GM10266 (cell line): ENCODE results near the gene SIMC1.
A peak's percentile ranks its signal among the peaks of the same experiment; 100 is the strongest.
"Not testable (repeated sequence)": the region's sequence is repeated elsewhere in the genome, so short reads cannot be mapped to it uniquely, and the experiment has no call there.

Experiments used
- DNase-seq: peaks from one replicate; pipeline ENCODE4 v3.0.0; 2012; ENCODE audit errors: extremely low spot score
- TF ChIP-seq, protein P1 (sequence below): IDR thresholded peaks from 2 replicates; pipeline ENCODE4 v1.5.1; 2012; ENCODE audit warnings: mild to moderate bottlenecking, low read depth; ENCODE audit not compliant: control insufficient read depth, insufficient read depth; ENCODE audit errors: missing control alignments

The SIMC1 gene

GRCh38 chr5:176198991-176199733 lies 39.1 kb upstream of the SIMC1 start:
- DNase-seq = not testable (repeated sequence)

- not testable (repeated sequence) for DNase-seq
These were observed 38.3 kb upstream of the SIMC1 start for GRCh38 chr5:176199803-176200399.

GRCh38 chr5:176201811-176202210 lies 36.4 kb upstream of the SIMC1 start:
- TF ChIP-seq, protein P1, sequence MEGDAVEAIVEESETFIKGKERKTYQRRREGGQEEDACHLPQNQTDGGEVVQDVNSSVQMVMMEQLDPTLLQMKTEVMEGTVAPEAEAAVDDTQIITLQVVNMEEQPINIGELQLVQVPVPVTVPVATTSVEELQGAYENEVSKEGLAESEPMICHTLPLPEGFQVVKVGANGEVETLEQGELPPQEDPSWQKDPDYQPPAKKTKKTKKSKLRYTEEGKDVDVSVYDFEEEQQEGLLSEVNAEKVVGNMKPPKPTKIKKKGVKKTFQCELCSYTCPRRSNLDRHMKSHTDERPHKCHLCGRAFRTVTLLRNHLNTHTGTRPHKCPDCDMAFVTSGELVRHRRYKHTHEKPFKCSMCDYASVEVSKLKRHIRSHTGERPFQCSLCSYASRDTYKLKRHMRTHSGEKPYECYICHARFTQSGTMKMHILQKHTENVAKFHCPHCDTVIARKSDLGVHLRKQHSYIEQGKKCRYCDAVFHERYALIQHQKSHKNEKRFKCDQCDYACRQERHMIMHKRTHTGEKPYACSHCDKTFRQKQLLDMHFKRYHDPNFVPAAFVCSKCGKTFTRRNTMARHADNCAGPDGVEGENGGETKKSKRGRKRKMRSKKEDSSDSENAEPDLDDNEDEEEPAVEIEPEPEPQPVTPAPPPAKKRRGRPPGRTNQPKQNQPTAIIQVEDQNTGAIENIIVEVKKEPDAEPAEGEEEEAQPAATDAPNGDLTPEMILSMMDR = no peak
- no peak for DNase-seq

DNA sequence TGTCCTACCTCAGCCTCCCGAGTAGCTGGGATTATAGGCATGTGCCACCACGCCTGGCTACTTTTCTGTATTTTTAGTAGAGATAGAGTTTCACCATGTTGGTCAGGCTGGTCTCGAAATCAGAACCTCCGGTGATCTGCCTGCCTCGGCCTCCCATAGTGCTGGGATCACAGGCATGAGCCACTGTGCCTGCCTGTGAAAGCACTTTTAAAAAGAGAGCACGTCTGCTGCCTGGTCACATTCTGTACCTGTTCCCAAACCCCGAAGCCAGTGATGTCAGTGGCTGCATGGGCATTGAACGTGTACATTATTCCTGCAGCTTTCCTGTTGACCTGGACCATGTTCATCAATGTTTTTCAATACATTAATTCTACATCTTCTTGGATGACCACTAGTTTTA lies 35.1 kb upstream of the SIMC1 start:
- no peak for DNase-seq
- TF ChIP-seq, protein P1 = no peak

- not testable (repeated sequence) for DNase-seq
These were observed 34.7 kb upstream of the SIMC1 start for GRCh38 chr5:176203535-176203934.

DNA sequence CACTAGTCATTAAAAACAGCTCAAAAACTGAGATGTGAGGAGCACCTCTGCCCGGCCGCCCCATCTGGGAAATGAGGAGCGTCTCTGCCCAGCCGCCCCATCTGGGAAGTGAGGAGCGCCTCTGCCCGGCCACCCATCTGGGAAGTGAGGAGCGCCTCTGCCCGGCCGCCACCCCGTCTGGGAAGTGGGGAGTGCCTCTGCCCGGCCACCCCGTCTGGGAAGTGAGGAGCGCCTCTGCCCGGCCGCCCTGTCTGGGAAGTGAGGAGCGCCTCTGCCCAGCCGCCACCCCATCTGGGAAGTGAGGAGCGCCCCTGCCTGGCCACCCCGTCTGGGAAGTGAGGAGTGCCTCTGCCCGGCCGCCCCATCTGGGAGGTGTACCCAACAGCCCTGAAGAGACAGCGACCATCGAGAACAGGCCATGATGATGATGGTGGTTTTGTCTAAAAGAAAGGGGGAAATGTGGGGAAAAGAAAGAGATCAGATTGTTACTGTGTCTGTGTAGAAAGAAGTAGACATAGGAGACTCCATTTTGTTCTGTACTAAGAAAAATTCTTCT lies 23.7 kb upstream of the SIMC1 start:
- not testable (repeated sequence) for DNase-seq

- not testable (repeated sequence) for DNase-seq
These were observed 21.8 kb upstream of the SIMC1 start for GRCh38 chr5:176216393-176216916.

DNA sequence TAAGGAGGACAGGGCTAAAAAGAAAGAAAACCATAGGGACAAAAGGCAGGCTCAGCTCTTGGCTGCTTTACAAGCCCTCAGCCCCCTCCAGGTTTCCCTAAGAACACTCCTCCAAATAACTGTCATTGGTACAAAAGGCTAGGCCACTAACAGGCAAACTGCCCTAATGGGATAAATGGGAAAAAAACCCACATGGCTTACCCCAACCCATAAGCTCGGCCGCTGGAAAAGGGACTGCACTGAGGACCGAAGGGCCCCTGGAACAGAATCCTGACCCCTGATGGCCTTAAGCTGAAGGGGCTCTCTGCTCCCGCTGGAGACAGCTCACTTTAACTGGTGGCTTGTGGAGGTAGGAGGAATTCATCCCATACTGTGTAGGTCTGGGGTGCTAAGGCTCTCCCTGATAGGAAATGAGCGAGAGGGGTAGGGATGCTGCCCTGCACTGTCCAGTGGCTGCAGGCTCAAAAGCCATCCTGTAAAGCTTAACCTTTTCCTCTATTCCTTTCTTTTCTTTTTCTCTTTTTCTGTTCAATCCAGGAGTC lies 21.0 kb upstream of the SIMC1 start:
- not testable (repeated sequence) for DNase-seq

- DNase-seq = not testable (repeated sequence)
These were observed 20.5 kb upstream of the SIMC1 start for GRCh38 chr5:176217764-176218163.

DNA sequence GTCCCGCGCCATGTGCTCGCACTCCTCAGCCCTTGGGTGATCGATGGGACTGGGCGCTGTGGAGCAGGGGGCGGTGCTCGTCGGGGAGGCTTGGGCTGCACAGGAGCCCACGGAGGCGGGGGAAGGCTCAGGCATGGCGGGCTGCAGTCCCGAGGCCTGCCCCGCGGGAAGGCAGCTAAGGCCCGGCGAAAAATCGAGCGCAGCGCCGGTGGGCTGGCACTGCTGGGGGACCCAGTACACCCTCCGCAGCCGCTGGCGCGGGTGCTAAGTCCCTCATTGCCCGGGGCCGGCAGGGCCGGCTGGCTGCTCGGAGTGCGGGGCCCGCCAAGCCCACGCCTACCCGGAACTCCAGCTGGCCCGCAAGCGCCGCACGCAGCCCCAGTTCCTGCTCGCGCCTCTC lies 16.2 kb upstream of the SIMC1 start:
- not testable (repeated sequence) for DNase-seq

- not testable (repeated sequence) for DNase-seq
These were observed 9.9 kb upstream of the SIMC1 start for GRCh38 chr5:176228358-176228757.

GRCh38 chr5:176233253-176233652 lies 5.0 kb upstream of the SIMC1 start:
- not testable (repeated sequence) for DNase-seq

GRCh38 chr5:176235155-176235554 lies 3.1 kb upstream of the SIMC1 start:
- DNase-seq = not testable (repeated sequence)

GRCh38 chr5:176238645-176239283 lies 540 bp downstream of the SIMC1 start:
- DNase-seq = not testable (repeated sequence)

More at GRCh38 chr5:176235155-176235554, 3.1 kb upstream of the SIMC1 start:
- TF ChIP-seq, protein P1 = peak; percentile 37

GRCh38 chr5:176239304-176239703 lies 1.1 kb downstream of the SIMC1 start:
- not testable (repeated sequence) for DNase-seq

DNA sequence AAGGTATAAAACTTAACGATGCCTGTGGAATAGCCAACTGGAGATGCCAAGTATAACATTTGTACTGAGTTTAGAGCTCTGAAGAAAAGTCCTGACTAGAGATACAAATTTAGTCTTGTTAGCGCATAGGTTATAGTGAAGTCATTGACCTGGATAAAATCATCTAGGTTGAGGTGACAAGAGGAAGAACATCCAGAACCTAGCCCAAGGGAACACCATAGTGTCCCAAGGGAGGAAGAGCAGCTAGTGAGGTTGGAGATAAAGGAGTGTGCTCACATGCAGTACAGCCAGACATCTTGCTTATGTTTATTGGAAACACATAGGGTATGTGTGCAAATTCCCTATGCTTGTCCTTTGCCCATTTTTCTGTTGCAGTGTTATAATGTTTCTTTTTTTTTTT lies 6.1 kb downstream of the SIMC1 start:
- not testable (repeated sequence) for DNase-seq
